K562 (cell line): ENCODE measurements around the gene EFS.

Source experiments
- EGR1 ChIP-seq: fragments of 450-650 bp; conservative IDR thresholded peaks from 2 replicates; pipeline ENCODE4 v1.6.1; 2017; ENCODE audit warnings: mild to moderate bottlenecking
- SAP30 ChIP-seq: fragments of 200-600 bp; sonication (generic); IDR thresholded peaks from 2 replicates; pipeline ENCODE4 v1.6.1; 2012; ENCODE audit warnings: borderline replicate concordance, low read depth, mild to moderate bottlenecking, moderate library complexity, low read length, control low read depth, inconsistent platforms; ENCODE audit not compliant: insufficient read depth, poor library complexity, severe bottlenecking

- no peak for TF ChIP-seq EGR1
- no peak for TF ChIP-seq SAP30
Measured at GRCh38 chr14:23388996-23389395, 24.0 kb upstream of the EFS start.
